Epidermal melanocyte (primary cell): ENCODE results near the gene MAPK8IP1.
A peak's percentile ranks its signal among the peaks of the same experiment; 100 is the strongest.

Source experiments
- DNase-seq: peaks from one replicate; pipeline ENCODE4 v3.0.0; 2011; ENCODE audit warnings: low spot score; ENCODE audit not compliant: insufficient read length

Gene MAPK8IP1

GRCh38 chr11:45859661-45860140 lies 25.8 kb upstream of the MAPK8IP1 start:
- DNase-seq = peak; percentile 75

GRCh38 chr11:45860348-45860747 lies 25.1 kb upstream of the MAPK8IP1 start:
- no peak for DNase-seq

- DNase-seq = no peak
Measured at GRCh38 chr11:45860764-45861510, 24.5 kb upstream of the MAPK8IP1 start.

- DNase-seq = no peak
Measured at GRCh38 chr11:45864041-45864440, 21.4 kb upstream of the MAPK8IP1 start.

- no peak for DNase-seq
Measured at GRCh38 chr11:45869551-45869950, 15.9 kb upstream of the MAPK8IP1 start.

- DNase-seq = no peak
Measured at GRCh38 chr11:45870706-45871105, 14.7 kb upstream of the MAPK8IP1 start.

GRCh38 chr11:45871638-45872037 lies 13.8 kb upstream of the MAPK8IP1 start:
- DNase-seq = no peak

- DNase-seq = no peak
Measured at GRCh38 chr11:45872651-45873356, 12.6 kb upstream of the MAPK8IP1 start.

GRCh38 chr11:45876401-45876800 lies 9.1 kb upstream of the MAPK8IP1 start:
- DNase-seq = no peak

- DNase-seq = no peak
Measured at GRCh38 chr11:45877221-45877620, 8.2 kb upstream of the MAPK8IP1 start.

- DNase-seq = no peak
Measured at GRCh38 chr11:45877845-45878244, 7.6 kb upstream of the MAPK8IP1 start.

GRCh38 chr11:45879803-45880686 lies 5.4 kb upstream of the MAPK8IP1 start:
- no peak for DNase-seq

- DNase-seq = no peak
Measured at GRCh38 chr11:45880772-45881570, 4.5 kb upstream of the MAPK8IP1 start.

GRCh38 chr11:45881708-45882368 lies 3.6 kb upstream of the MAPK8IP1 start:
- DNase-seq = no peak

- no peak for DNase-seq
Measured at GRCh38 chr11:45884596-45885185, 760 bp upstream of the MAPK8IP1 start.

GRCh38 chr11:45885921-45886721 lies 670 bp downstream of the MAPK8IP1 start:
- DNase-seq = no peak

GRCh38 chr11:45886816-45887520 lies 1.5 kb downstream of the MAPK8IP1 start:
- DNase-seq = no peak

GRCh38 chr11:45887587-45887986 lies 2.1 kb downstream of the MAPK8IP1 start:
- no peak for DNase-seq

- no peak for DNase-seq
Measured at GRCh38 chr11:45889555-45889954, 4.1 kb downstream of the MAPK8IP1 start.
